ENCODE results near the gene PROC.

DNA sequence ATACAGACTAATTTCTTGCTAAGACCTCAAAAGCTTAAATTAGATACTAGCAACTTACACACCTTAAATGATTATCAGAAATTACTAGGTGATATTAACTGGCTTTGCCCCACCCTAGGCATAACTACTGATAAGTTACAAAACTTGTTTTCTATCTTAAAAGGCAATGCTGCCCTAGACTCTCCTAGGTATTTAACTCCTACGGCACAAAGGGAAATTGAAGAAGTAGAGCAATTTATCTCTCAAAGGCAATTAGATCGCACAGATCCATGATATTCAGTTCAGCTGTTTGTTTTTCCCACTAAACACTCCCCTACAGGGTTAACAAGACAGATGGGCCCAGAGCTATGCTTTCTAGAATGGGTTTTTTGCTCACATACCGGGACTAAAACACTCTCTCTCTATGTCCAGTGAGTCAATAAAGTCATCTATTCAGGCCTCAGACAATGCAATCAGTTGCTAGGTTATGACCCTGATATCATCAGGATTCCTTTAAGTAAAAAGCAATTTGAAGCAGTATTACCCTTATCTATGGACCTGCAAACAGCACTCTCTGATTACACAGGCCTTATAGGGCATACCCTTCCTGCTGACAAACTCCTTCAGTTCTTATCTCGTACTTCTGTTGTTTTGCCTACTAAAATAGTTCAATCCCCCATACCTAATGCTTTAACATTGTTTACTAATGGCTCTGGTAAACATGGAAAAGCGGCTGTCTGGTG lies 44.7 kb upstream of the PROC start:
- TF ChIP-seq, protein P1, sequence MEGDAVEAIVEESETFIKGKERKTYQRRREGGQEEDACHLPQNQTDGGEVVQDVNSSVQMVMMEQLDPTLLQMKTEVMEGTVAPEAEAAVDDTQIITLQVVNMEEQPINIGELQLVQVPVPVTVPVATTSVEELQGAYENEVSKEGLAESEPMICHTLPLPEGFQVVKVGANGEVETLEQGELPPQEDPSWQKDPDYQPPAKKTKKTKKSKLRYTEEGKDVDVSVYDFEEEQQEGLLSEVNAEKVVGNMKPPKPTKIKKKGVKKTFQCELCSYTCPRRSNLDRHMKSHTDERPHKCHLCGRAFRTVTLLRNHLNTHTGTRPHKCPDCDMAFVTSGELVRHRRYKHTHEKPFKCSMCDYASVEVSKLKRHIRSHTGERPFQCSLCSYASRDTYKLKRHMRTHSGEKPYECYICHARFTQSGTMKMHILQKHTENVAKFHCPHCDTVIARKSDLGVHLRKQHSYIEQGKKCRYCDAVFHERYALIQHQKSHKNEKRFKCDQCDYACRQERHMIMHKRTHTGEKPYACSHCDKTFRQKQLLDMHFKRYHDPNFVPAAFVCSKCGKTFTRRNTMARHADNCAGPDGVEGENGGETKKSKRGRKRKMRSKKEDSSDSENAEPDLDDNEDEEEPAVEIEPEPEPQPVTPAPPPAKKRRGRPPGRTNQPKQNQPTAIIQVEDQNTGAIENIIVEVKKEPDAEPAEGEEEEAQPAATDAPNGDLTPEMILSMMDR (IDR thresholded peaks at IDR 0.05) = no peak
- no peak for TF ChIP-seq POLR2A (IDR thresholded peaks at IDR 0.05)

All from esophagus squamous epithelium (tissue), 4 donors.